GM06990 (cell line): ENCODE results near the gene BRICD5.
A peak's percentile ranks its signal among the peaks of the same experiment; 100 is the strongest.

Experiments
- DNase-seq: peaks from one replicate; pipeline ENCODE4 v3.0.0-alpha.2; 2011; ENCODE audit not compliant: insufficient read length; ENCODE audit errors: extremely low read depth
- H3K27me3 ChIP-seq: replicated peaks from 2 replicates; pipeline ENCODE4 v1.6.0; 2011; ENCODE audit warnings: low read length; ENCODE audit not compliant: control insufficient read depth, insufficient read depth
- H3K36me3 ChIP-seq: 2 replicates; pipeline ENCODE4 v1.5.1; 2011; ENCODE audit warnings: low read length; ENCODE audit not compliant: control insufficient read depth, insufficient read depth
- H3K4me3 ChIP-seq: replicated peaks from 2 replicates; pipeline ENCODE4 v1.5.1; 2011; ENCODE audit warnings: low read depth, mild to moderate bottlenecking, control low read depth, low read length
- TF ChIP-seq, protein P1 (sequence below): IDR thresholded peaks from 2 replicates; pipeline ENCODE4 v1.5.1; 2011; ENCODE audit warnings: low read length, control low read depth, mild to moderate bottlenecking, inconsistent platforms; ENCODE audit not compliant: insufficient read depth, poor library complexity, severe bottlenecking

Gene BRICD5

DNA sequence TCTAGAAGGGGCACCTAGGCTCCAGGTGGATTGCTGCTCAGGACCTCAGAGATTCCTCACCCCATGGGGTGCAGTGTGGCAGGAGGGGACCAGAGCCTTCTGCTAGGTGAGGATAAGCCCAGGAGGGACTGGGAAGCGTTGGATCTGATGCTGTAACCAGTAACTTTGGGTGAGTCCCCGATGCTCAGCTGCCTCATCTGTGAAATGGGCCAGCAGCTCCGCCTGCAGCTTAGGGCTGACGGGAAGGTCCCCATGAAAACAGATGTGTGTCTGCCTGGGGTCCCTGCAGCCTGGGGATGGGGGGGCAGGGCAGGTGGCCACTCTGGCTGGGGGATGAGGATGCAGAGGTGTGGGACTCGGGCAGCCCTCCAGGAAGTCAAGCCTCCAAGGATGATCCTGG lies 11.6 kb downstream of the BRICD5 start:
- no peak for DNase-seq
- TF ChIP-seq, protein P1, sequence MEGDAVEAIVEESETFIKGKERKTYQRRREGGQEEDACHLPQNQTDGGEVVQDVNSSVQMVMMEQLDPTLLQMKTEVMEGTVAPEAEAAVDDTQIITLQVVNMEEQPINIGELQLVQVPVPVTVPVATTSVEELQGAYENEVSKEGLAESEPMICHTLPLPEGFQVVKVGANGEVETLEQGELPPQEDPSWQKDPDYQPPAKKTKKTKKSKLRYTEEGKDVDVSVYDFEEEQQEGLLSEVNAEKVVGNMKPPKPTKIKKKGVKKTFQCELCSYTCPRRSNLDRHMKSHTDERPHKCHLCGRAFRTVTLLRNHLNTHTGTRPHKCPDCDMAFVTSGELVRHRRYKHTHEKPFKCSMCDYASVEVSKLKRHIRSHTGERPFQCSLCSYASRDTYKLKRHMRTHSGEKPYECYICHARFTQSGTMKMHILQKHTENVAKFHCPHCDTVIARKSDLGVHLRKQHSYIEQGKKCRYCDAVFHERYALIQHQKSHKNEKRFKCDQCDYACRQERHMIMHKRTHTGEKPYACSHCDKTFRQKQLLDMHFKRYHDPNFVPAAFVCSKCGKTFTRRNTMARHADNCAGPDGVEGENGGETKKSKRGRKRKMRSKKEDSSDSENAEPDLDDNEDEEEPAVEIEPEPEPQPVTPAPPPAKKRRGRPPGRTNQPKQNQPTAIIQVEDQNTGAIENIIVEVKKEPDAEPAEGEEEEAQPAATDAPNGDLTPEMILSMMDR: no peak
- no peaks in the 10 kb centered on the region for H3K36me3 ChIP-seq
- peaks cover 2% of the 10 kb centered on the region; the same call in 1 of the 2 replicates for H3K27me3 ChIP-seq
- H3K4me3 ChIP-seq: no peak overlapping the region

DNA sequence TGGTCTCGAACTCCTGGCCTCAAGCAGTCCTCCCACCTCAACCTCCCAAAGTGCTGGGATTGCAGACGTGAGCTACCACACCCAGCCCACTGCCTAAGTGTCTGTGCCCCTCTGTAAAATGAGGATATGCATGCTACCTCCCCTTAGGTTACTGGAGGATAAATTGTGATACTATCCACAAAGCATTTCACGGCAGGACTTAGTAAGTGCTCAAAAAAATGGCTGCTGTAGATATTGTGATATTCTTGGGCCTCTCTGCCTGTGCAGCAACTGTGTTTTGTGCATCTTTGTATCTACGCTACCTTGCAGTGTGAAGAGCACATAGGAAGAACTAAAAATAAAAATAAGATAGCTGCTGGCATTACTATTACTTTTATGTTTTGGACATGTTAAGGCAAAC lies 12.4 kb downstream of the BRICD5 start:
- Histone ChIP-seq H3K4me3 (no peak overlapping the region), H3K27me3 (peaks cover 2% of the 10 kb centered on the region; the same call in 1 of the 2 replicates), H3K36me3 (no peaks in the 10 kb centered on the region)
- no peak for DNase-seq
- TF ChIP-seq, protein P1: no peak

DNA sequence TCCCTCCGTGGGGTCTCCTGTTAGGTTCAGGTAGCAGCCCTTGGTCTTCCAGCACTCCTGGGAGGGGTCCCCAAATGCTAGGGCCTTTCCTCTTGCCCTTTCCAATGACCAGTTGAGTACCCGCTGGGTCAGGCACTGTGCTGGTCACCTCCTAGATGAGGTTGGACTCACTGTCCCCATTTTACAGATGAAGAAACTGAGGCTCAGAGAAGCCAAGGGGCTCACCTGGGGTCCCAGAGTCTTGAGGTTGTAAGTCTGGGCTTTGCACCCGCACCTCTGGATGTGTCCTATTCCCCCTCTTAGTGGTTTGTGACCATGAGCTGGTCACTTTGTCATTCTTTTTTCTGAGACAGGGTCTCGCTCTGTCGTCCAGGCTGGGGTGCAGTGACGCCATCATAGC lies 12.9 kb downstream of the BRICD5 start:
- H3K36me3 ChIP-seq: no peaks in the 10 kb centered on the region
- TF ChIP-seq, protein P1: no peak
- H3K27me3 ChIP-seq: peaks cover 2% of the 10 kb centered on the region; the same call in 1 of the 2 replicates
- no peak for DNase-seq
- no peak overlapping the region for H3K4me3 ChIP-seq

DNA sequence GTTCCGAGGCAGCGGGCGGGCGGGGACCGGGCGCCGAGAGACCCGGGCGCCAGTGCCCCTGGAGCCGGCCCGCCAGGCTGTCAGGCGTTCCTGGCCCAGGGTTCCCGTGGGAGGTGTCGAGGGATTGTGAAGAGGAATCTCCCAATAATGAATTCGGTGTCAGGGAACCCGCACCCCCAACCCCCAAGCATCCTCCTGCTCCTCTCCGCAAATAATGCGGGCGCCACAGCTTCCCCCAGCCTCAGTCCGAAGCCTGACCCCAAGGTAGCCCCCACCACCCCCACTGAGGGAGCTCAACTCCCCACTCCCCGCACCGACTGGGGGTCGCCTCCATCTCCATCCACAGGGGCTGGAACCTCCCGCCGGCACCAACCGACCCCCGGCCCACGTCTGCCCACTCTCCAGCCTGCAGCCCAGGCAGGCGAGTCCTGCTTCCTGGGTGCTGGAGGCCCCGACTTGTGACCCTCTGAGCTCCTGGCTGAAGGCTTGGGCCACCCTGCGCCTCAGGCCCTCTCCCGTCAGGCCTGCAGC lies 13.6 kb downstream of the BRICD5 start:
- no peaks in the 10 kb centered on the region for H3K36me3 ChIP-seq
- H3K4me3 ChIP-seq: no peak overlapping the region
- TF ChIP-seq, protein P1: no peak
- H3K27me3 ChIP-seq: peaks cover 2% of the 10 kb centered on the region; the same call in 1 of the 2 replicates
- DNase-seq: no peak

DNA sequence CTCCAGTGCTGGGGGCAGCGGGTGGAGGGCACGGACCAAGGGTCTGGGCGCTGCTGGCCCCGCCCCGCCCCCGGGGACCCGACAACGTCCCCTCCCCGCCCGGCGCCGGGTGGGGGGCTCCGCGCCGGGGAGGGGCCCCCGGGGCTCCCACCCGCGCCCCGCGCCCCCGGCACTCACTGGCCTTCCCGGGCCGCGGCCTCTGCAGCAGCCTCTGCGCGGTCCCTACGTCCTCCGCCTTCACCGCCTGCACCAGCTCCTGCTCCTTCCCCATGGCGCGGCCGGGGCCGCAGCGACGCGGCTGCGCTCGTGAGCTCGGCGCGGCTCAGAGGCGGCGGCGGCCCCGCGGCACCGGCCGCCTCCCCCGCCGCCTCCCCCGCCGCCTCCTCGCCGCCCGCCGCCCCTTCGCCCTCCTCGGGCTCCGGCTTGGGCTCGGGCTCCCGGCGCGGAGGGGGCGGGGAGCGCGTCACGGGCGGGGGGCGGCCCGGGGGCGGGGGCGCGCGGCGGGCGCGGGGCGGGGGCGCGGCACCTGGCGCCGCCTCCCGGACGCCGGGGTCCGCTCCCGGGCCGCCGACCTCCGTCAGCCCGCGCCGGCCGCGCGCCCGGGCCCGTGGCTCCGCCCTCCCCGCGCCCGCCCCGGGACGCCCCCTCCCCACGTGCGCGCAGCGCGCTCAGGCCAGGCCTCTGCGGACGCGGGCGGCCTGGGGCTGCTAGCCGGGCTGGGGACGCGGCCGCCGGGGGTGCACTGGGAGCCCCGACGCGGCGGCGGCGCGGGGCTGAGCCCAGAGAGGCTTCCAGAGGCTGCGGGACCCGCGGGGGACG lies 14.3 kb downstream of the BRICD5 start, which contains the start of gene CASKIN1:
Gene CASKIN1, minus strand, starts transcription at position 444 of the 819 bp plus-strand sequence. Its CDS starts 173 bp downstream, at position 271.
- Histone ChIP-seq H3K36me3 (no peaks in the 10 kb centered on the region), H3K4me3 (peak within 1 kb of the TSS; percentile 18), H3K27me3 (peaks cover 2% of the 10 kb centered on the region; the same call in 1 of the 2 replicates)
- TF ChIP-seq, protein P1: no peak
- no peak for DNase-seq
